K562 (cell line): ENCODE results near the gene DDAH2. TPM values are rescaled to one million over a fixed set of nuclear protein-coding genes. Genes with fewer than 3 reads are reported as not detected.

ENCODE experiments used
- ATAC-seq: fragments of 200-7000 bp; cut with Tn5 transposase; 3 replicates; pipeline ENCODE4 v1.9.1; 2020; ENCODE audit warnings: moderate library complexity
- BruUV-seq: library from RNA; stranded (reverse); fragments of 400-500 nt; replicated peaks from 2 replicates; lab custom pipeline; 2021; lab: Mats Ljungman, UMichigan
- CTCF ChIA-PET: fragments of 300-600 bp; formaldehyde crosslinking; extraction: SDS; loops from one replicate; lab custom pipeline; 2021; ENCODE audit warnings: low intra/inter-chr PET ratio; lab: Yijun Ruan, JAX
- POLR2A ChIA-PET: fragments of 300-600, 350-650 bp; sonication (Branson Sonifier 250); formaldehyde crosslinking; extraction: SDS; loops from one replicate; lab custom pipeline; 2021; ENCODE audit warnings: antibody characterized with exemption, inconsistent platforms; lab: Yijun Ruan, JAX
- DNase-seq, 4 experiments: peaks; one replicate each; pipeline versions ENCODE4 v3.0.0 to v3.0.0-alpha.2; 2011 to 2018; ENCODE audit warnings: low spot score in 3 of 4, mixed read lengths in 3 of 4; ENCODE audit errors: extremely low read depth in 1 of 4
- FAIRE-seq: peaks from 2 replicates; lab custom pipeline; 2011; peaks lifted over from hg19 to GRCh38; lab: Jason Lieb, UNC
- H2AFZ ChIP-seq: 2 replicates; pipeline ENCODE4 v1.6.0; 2011; ENCODE audit warnings: low read depth, low read length, control low read depth, inconsistent platforms
- H3K27ac ChIP-seq: fragments of 200-600 bp; 3 replicates; pipeline ENCODE4 v1.8.0; 2011; ENCODE audit warnings: low read depth, mild to moderate bottlenecking, control low read depth, inconsistent platforms, low read length, moderate library complexity, mixed read lengths; ENCODE audit errors: extremely low read depth
- H3K27me3 ChIP-seq, 2 experiments: fragments of 300-600 bp in 1 of 2; 2 replicates in 1 of 2; 3 replicates in 1 of 2; pipeline versions ENCODE4 v1.6.0 to v1.8.0; 2011; ENCODE audit warnings: inconsistent platforms in 2 of 2, low read length in 2 of 2, mild to moderate bottlenecking in 1 of 2, mixed read lengths in 1 of 2, moderate library complexity in 1 of 2; ENCODE audit not compliant: control insufficient read depth in 2 of 2, insufficient read depth in 2 of 2
- H3K36me3 ChIP-seq: fragments of 300-600 bp; 3 replicates; pipeline ENCODE4 v1.8.0; 2011; ENCODE audit warnings: mild to moderate bottlenecking, low read length, inconsistent platforms; ENCODE audit not compliant: control insufficient read depth, insufficient read depth
- H3K4me1 ChIP-seq, 2 experiments: fragments of 200-600 bp in 1 of 2; replicated peaks in 1 of 2; 2 replicates in 1 of 2; 3 replicates in 1 of 2; pipeline versions ENCODE4 v1.5.1 to v1.8.0; 2011; ENCODE audit warnings: inconsistent platforms in 2 of 2, low read length in 2 of 2, mild to moderate bottlenecking in 1 of 2, mixed read lengths in 1 of 2, moderate library complexity in 1 of 2; ENCODE audit not compliant: control insufficient read depth in 2 of 2, insufficient read depth in 2 of 2
- H3K4me2 ChIP-seq: 2 replicates; pipeline ENCODE4 v1.6.1; 2011; ENCODE audit warnings: low read length, control low read depth, inconsistent platforms, mixed read lengths; ENCODE audit not compliant: insufficient read depth
- H3K4me3 ChIP-seq: fragments of 200-600 bp; sonication (generic), shearing (Covaris generic); 2 replicates; pipeline ENCODE4 v1.5.1; 2016; ENCODE audit warnings: control low read depth, inconsistent platforms
- H3K79me2 ChIP-seq: fragments of 200-600 bp; 3 replicates; pipeline ENCODE4 v1.8.0; 2011; ENCODE audit warnings: low read length, inconsistent platforms; ENCODE audit not compliant: control insufficient read depth, insufficient read depth
- H3K9ac ChIP-seq, 2 experiments: 2 replicates each; pipeline versions ENCODE4 v1.6.0 to v1.6.1; 2011; ENCODE audit warnings: low read depth in 2 of 2, low read length in 2 of 2, control low read depth in 1 of 2, inconsistent platforms in 1 of 2, mild to moderate bottlenecking in 1 of 2, mixed read lengths in 1 of 2; ENCODE audit not compliant: insufficient read depth in 1 of 2
- H3K9me1 ChIP-seq: one replicate; pipeline ENCODE4 v1.6.0; 2011; ENCODE audit warnings: inconsistent platforms, mild to moderate bottlenecking, low read length, moderate library complexity; ENCODE audit not compliant: control insufficient read depth, insufficient read depth
- H3K9me3 ChIP-seq: replicated peaks from 2 replicates; pipeline ENCODE4 v1.5.1; 2011; ENCODE audit warnings: low read depth, low read length, inconsistent platforms; ENCODE audit not compliant: control insufficient read depth, insufficient read depth
- H4K20me1 ChIP-seq: replicated peaks from 2 replicates; pipeline ENCODE4 v1.6.1; 2011; ENCODE audit warnings: low read length, inconsistent platforms, mixed read lengths; ENCODE audit not compliant: control insufficient read depth, insufficient read depth
- ETV5 ChIP-seq: sonication (generic); formaldehyde crosslinking; IDR thresholded peaks from 2 replicates; pipeline ENCODE4 v1.4.0; 2020; ENCODE audit warnings: low read depth, mild to moderate bottlenecking, missing genetic modification reagents
- HMG20A ChIP-seq: fragments of 450-650 bp; formaldehyde crosslinking; conservative IDR thresholded peaks from 2 replicates; pipeline ENCODE4 v1.4.0; 2020; ENCODE audit warnings: mild to moderate bottlenecking, mixed read lengths
- MAX ChIP-seq: sonication (generic); formaldehyde crosslinking; IDR thresholded peaks from 2 replicates; pipeline ENCODE4 v1.9.0; 2022; ENCODE audit warnings: mild to moderate bottlenecking, missing genetic modification reagents
- MYNN ChIP-seq, 2 experiments: sonication (generic); formaldehyde crosslinking in 1 of 2; IDR thresholded peaks; 2 replicates each; pipeline versions ENCODE4 v1.5.0 to v1.6.1; 2016 to 2020; ENCODE audit warnings: antibody characterized with exemption in 1 of 2, missing genetic modification reagents in 1 of 2
- SRSF3 ChIP-seq: fragments of 200-400 bp; formaldehyde crosslinking; IDR thresholded peaks from 2 replicates; pipeline ENCODE4 v1.6.1; 2016; ENCODE audit warnings: mild to moderate bottlenecking, low read length, moderate library complexity; ENCODE audit not compliant: insufficient read depth
- USF1 ChIP-seq: sonication (generic); formaldehyde crosslinking; IDR thresholded peaks from 2 replicates; pipeline ENCODE4 v1.9.0; 2022; ENCODE audit warnings: mild to moderate bottlenecking, missing genetic modification reagents
- ZBTB26 ChIP-seq: fragments of 450-650 bp; formaldehyde crosslinking; IDR thresholded peaks from 2 replicates; pipeline ENCODE4 v1.4.0; 2022; ENCODE audit warnings: missing genetic modification characterization
- ZNF280A ChIP-seq: fragments of 450-650 bp; IDR thresholded peaks from 2 replicates; pipeline ENCODE4 v1.6.1; 2018; ENCODE audit warnings: mild to moderate bottlenecking, low read depth; ENCODE audit not compliant: partially characterized antibody
- ZNF407 ChIP-seq: fragments of 450-650 bp; IDR thresholded peaks from 2 replicates; pipeline ENCODE4 v1.6.1; 2016; ENCODE audit warnings: low read depth
- WGBS: fragments of 100-300 bp; shearing (Covaris generic); methylation state at CpG from one replicate; pipeline ENCODE4 v1.1.6; 2016; ENCODE audit warnings: low coverage, mixed read lengths; ENCODE audit not compliant: insufficient coverage; ENCODE audit errors: missing lambda C conversion rate; 5-methylcytosine and 5-hydroxymethylcytosine counted together
- in situ Hi-C: fragments of 300-500 bp; cut with MboI; formaldehyde crosslinking; loops from 4 replicates; pipeline ENCODE4 v1.15.0; 2018; ENCODE audit warnings: inconsistent platforms, mixed read lengths
- intact Hi-C: fragments of 100-400 bp; cut with micrococcal nuclease; formaldehyde crosslinking; loops from 2 replicates; pipeline ENCODE4 v1.14.2; 2022
- polyA plus RNA-seq, 8 experiments: library from polyadenylated mRNA; depleted of rRNA in 4 of 8; stranded (reverse) in 5 of 8; unstranded in 3 of 8; fragments of >200 nt; fragmentation: Nextera tagmentation in 2 of 8; fragmentation: Illumina TruSeq in 1 of 8; extraction: Ambion mirVana in 2 of 8; extraction: Trizol in 1 of 8; gene quantifications; 2 replicates each; pipeline versions ENCODE4 v1.2.1 to v1.2.3, GENCODE V29; 2011 to 2014; ENCODE audit warnings: inconsistent platforms in 1 of 8, missing spikeins in 1 of 8
- total RNA-seq, 7 experiments: library from RNA; depleted of rRNA in 6 of 7; stranded (reverse); fragments of >200 nt in 6 of 7; fragmentation: Illumina TruSeq in 2 of 7; extraction: Trizol in 2 of 7; gene quantifications; 2 replicates each; pipeline versions ENCODE4 v1.2.1 to v1.2.3, GENCODE V29; 2011 to 2021; ENCODE audit warnings: low replicate concordance in 1 of 7

DDAH2 gene
- total and polyA plus RNA-seq, 9 of the 15 experiments (the other 6 are each of a cell fraction or from before 2014, with no cell fraction given) = 1.8 to 45.4 (median 21.4) TPM

- Histone ChIP-seq H3K27ac (peak overlapping the region; percentile 60), H2AFZ (0 out of 2 replicates have a peak overlapping the region, but pooled peaks have one; percentile 5), H3K4me2 (peak overlapping the region; percentile 12; the same call in 1 of the 2 replicates), H3K36me3 (peaks cover 69% of the 10 kb centered on the region), H3K4me3 (no peak overlapping the region), H3K79me2 (peaks cover 28% of the 10 kb centered on the region), H3K27me3 (no peaks in the 10 kb centered on the region), H3K9me1 (no peaks in the 10 kb centered on the region), H3K4me1 (peaks cover 31 to 33% of the 10 kb centered on the region in 2 experiments), H3K9me3 (no peaks in the 10 kb centered on the region), H4K20me1 (no peaks in the 10 kb centered on the region), H3K9ac (peak overlapping the region; percentile 36 to 59)
- POLR2A ChIA-PET = interaction anchor here (0.7 to 1.4 kb wide), 2 partner anchors 14 to 15 kb away, joined by 3 to 4 read pairs; partner anchors contain the start of gene DDAH2
- DNase-seq = no peak
- FAIRE-seq = no peak
- in situ Hi-C loops (no loop called here), intact Hi-C loops (no loop called here)
- 52% methylated on average over 1 of the region's 1 CpG for WGBS
- ATAC-seq = no peak
- BruUV-seq = no TSS peak
- CTCF ChIA-PET = interaction anchor here (0.6 kb wide), 1 partner anchor 91 kb away, joined by 4 read pairs; no protein-coding TSS in a partner anchor
- TF ChIP-seq MAX (CRISPR knock-in tag) = no peak
- TF ChIP-seq SRSF3 = no peak
- no peak for TF ChIP-seq ZBTB26 (CRISPR knock-in tag)
- TF ChIP-seq MYNN (IDR thresholded peaks at IDR 0.05) = no peak
- TF ChIP-seq MYNN (CRISPR knock-in tag; IDR thresholded peaks at IDR 0.05) = no peak
- no peak for TF ChIP-seq USF1 (CRISPR knock-in tag)
- 0 out of 2 replicates have a peak, but pooled peaks have one; percentile 13 for TF ChIP-seq ETV5
- no peak for TF ChIP-seq HMG20A (CRISPR knock-in tag)
- TF ChIP-seq ZNF280A = no peak
- no peak for TF ChIP-seq ZNF407
Measured at GRCh38 chr6:31744422-31744821, 15.3 kb upstream of the DDAH2 start.
